ENCODE data around the gene MYBPC3. TPM values are rescaled to one million over a fixed set of nuclear protein-coding genes. Genes with fewer than 3 reads are reported as not detected.

MYBPC3 gene
- total RNA-seq, 4 donors from 2014 or later, result 0.06 to 0.17 TPM; not detected in 2

GRCh38 chr11:47398011-47398410 lies 45.5 kb upstream of the MYBPC3 start:
- Histone ChIP-seq H3K9me3 (no peaks in the 10 kb centered on the region), H3K36me3 (no peaks in the 10 kb centered on the region), H3K27me3 (no peaks in the 10 kb centered on the region), H3K4me3 (no peak overlapping the region), H3K27ac (replicated peaks in 1 of 4) (no peak overlapping the region), H3K4me1 (peaks cover 21 to 46% (median 33%) of the 10 kb centered on the region in 4 donors)
- 92% methylated on average over 2 of the region's 3 CpGs for WGBS
- no peak for DNase-seq (ENCODE audit: extremely low spot score)
- TF ChIP-seq POLR2A (IDR thresholded peaks at IDR 0.05; ENCODE audit: low read depth) (no peak), EP300 (IDR thresholded peaks at IDR 0.05) (no peak)
- intact Hi-C loops (cut with DNase I), result no loop called here

GRCh38 chr11:47396049-47396320 lies 43.5 kb upstream of the MYBPC3 start:
- Histone ChIP-seq H3K27ac (replicated peaks in 1 of 4) (peak overlapping the region; percentile 63 to 81 (median 78)), H3K9me3 (no peaks in the 10 kb centered on the region), H3K4me3 (no peak overlapping the region), H3K4me1 (peaks cover 18 to 44% (median 31%) of the 10 kb centered on the region in 4 donors), H3K36me3 (no peaks in the 10 kb centered on the region), H3K27me3 (no peaks in the 10 kb centered on the region)
- WGBS, result 97% methylated on average over 3 of the region's 3 CpGs
- intact Hi-C loops (cut with DNase I), result no loop called here
- no peak for TF ChIP-seq POLR2AphosphoS5 (IDR thresholded peaks at IDR 0.05)
- TF ChIP-seq CTCF (IDR thresholded peaks at IDR 0.05), result no peak
- TF ChIP-seq POLR2A (IDR thresholded peaks at IDR 0.05; ENCODE audit: low read depth), result no peak
- no peak for TF ChIP-seq EP300 (IDR thresholded peaks at IDR 0.05)
- DNase-seq (ENCODE audit: extremely low spot score), result no peak

GRCh38 chr11:47395223-47396048 lies 42.9 kb upstream of the MYBPC3 start:
- TF ChIP-seq POLR2AphosphoS5 (IDR thresholded peaks at IDR 0.05) (no peak), EP300 (IDR thresholded peaks at IDR 0.05) (no peak), POLR2A (IDR thresholded peaks at IDR 0.05; ENCODE audit: low read depth) (no peak), CTCF (IDR thresholded peaks at IDR 0.05) (no peak)
- no peak for DNase-seq (ENCODE audit: extremely low spot score)
- intact Hi-C loops (cut with DNase I), result no loop called here
- 81% methylated on average over 20 of the region's 25 CpGs for WGBS
- H3K27me3 ChIP-seq, result no peaks in the 10 kb centered on the region
- H3K4me3 ChIP-seq, result peak overlapping the region in 3 of 4 donors; percentile 7 to 31 (median 20)
- H3K9me3 ChIP-seq, result no peaks in the 10 kb centered on the region
- no peaks in the 10 kb centered on the region for H3K36me3 ChIP-seq
- peak overlapping the region; percentile 63 to 81 (median 78) for H3K27ac ChIP-seq (replicated peaks in 1 of 4)
- peaks cover 13 to 39% (median 25%) of the 10 kb centered on the region in 4 donors for H3K4me1 ChIP-seq

- intact Hi-C loops (cut with DNase I), result no loop called here
- DNase-seq (ENCODE audit: extremely low spot score), result no peak
Observed at GRCh38 chr11:47394322-47395222, 42.1 kb upstream of the MYBPC3 start.

More at GRCh38 chr11:47394322-47395222, 42.1 kb upstream of the MYBPC3 start:
- no peaks in the 10 kb centered on the region for H3K27me3 ChIP-seq
- TF ChIP-seq CTCF (IDR thresholded peaks at IDR 0.05) (no peak), POLR2A (IDR thresholded peaks at IDR 0.05; ENCODE audit: low read depth) (no peak), POLR2AphosphoS5 (IDR thresholded peaks at IDR 0.05) (peak; percentile 35 to 52), EP300 (IDR thresholded peaks at IDR 0.05) (no peak)
- H3K36me3 ChIP-seq, result no peaks in the 10 kb centered on the region
- H3K4me3 ChIP-seq, result peak overlapping the region in 3 of 4 donors; percentile 7 to 31 (median 20)
- 90% methylated on average over 14 of the region's 39 CpGs for WGBS
- peak overlapping the region; percentile 63 to 81 (median 78) for H3K27ac ChIP-seq (replicated peaks in 1 of 4)
- peaks cover 9 to 30% (median 18%) of the 10 kb centered on the region in 4 donors for H3K4me1 ChIP-seq
- H3K9me3 ChIP-seq, result no peaks in the 10 kb centered on the region
